Measurements from ENCODE around the gene GSTM1.
A peak's percentile ranks its signal among the peaks of the same experiment; 100 is the strongest.

The GSTM1 gene

DNA sequence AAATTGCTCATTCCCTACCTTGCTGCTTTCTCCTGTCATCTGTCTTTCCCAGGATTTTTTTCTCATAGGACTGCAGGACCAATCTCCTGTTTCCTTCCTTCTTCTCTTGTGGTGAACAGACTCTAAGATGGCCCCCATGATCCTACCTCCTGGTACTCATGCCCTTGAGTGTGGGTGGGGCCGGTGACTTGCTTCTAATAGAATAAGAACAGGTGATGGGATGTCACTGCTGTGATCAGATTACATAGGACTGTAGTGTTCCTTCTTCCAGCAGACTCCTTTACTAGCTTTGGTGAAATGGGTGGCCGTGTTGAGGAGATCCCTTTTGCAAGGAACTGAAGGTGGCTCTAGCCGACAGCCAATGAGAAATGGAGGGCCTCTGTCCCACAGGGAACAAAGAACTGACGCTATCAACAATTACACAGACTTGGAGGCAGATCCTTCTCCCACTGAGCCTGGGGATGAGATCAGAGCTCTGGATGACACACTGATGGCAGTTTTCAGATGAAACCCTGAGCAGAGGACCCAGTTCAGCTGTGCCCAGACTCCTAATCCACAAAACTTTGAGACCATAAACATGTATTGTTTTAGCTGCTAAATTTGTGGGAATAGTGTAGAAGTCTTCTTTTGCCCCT lies 45.7 kb downstream of the GSTM1 start:
- no peak for DNase-seq

DNA sequence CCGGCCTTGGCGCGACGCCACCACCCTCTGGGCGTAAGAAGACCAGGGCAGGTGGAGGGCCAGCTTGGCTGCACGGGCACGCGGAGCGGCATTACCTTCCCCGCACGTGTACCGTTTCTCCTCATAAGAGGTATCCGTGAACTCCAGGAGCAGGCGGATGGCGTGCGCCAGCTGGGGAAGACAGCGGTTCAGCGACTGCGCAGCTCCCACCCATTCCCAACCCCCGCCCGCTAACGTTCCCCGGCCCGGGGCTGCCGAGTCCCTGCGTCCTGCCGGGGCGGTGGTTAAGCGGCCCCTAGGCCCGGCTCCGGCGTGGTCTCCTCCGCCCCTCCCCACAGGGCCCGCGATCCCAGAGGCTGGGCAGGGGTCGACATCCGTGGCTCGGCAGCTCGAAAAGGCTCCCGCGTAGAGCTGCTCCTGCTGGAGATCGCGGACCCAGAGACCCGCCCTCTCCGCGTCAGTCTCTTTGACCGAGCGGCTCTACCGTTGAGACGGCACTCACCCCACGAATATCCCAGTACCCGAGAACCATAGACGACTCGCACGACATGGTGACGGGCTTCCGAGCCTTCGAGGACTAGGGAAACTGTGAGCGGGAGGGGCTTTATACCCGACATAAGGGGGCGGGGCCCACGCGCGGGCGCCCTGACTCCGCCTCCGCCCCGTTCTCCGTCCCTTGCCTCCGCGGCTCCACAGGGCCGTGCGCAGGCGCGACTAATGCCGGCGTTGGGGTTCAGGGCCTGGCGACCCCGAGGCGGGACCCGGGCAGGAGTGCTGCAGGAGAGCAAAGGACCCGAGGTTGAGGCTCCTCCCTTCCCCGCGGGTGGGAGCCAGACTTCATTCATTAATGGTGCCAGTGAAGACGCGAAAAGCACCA lies 52.4 kb downstream of the GSTM1 start:
- peak; percentile 37 for DNase-seq

DNA sequence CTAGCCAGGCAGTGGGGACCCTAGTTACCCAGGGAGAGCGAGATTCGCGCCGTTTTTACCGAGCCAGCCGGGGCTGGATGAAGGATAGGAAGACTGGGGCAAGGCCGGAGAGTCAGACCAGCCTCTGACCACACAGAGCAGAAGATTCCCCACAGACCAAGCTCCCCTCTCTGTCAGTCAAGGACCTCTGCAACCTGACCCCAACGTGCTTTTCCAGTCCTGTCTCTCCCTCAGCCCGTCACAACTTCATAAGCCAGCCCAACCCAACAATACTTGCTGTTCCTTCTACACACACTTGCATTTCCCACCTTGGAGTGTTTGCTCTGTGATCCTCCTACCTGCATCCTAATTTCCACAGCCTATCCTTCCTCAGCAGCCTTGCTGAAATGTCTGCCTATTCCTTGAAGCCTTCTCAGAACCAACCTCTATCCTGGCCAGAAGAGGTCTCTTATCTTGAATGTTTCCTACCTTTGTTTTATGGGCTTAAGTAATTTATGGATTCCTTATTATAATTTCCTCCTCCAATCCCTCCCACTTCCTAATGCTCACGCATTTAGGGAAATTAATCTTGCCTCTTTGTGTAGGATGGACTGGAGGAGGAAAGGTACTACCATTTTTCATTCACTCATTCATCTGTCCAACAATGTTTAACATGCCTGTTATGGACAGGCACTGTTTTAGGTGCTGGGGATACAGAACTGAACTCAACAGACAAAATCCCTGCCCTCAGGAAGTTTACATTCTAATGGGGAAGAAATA lies 53.2 kb downstream of the GSTM1 start, which contains the start of gene GSTM3:
GSTM3 (minus strand) TSS at position 424 of the 759 bp plus-strand sequence. CDS start 751 bp downstream, outside the sequence.
- DNase-seq: no peak

Data from COR-L47 (cell line).